ENCODE results near the gene MBNL1.

DNA sequence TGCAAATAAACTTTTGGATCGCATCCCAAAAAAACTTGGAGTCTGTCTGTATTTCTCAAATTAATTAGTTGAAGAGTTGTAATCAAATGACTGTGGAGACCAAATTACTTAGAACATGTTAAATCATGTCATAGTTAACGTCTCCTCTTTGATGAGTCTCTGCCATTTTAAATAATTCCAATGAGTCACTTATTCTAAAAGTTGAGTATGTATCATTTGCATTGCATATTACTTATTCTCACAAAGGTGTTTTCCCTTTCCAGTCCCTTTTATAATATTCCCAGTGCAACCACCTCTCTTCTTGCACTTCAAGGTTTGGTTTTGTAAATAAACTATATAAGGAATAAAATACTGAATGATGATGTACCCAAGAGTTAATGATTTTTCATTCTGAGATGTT is 36.0 kb upstream of the MBNL1 start:
- TF ChIP-seq, protein P1, sequence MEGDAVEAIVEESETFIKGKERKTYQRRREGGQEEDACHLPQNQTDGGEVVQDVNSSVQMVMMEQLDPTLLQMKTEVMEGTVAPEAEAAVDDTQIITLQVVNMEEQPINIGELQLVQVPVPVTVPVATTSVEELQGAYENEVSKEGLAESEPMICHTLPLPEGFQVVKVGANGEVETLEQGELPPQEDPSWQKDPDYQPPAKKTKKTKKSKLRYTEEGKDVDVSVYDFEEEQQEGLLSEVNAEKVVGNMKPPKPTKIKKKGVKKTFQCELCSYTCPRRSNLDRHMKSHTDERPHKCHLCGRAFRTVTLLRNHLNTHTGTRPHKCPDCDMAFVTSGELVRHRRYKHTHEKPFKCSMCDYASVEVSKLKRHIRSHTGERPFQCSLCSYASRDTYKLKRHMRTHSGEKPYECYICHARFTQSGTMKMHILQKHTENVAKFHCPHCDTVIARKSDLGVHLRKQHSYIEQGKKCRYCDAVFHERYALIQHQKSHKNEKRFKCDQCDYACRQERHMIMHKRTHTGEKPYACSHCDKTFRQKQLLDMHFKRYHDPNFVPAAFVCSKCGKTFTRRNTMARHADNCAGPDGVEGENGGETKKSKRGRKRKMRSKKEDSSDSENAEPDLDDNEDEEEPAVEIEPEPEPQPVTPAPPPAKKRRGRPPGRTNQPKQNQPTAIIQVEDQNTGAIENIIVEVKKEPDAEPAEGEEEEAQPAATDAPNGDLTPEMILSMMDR (IDR thresholded peaks at IDR 0.05; ENCODE audit: low read depth, low read length, poor library complexity, severe bottlenecking): no peak
- no peak for TF ChIP-seq EZH2phosphoT487 (IDR thresholded peaks at IDR 0.05; ENCODE audit: borderline replicate concordance, low read length)
